HepG2 (cell line): ENCODE results near the gene NCKAP5L. TPM values are rescaled to one million over a fixed set of nuclear protein-coding genes. Genes with fewer than 3 reads are reported as not detected.

Source experiments
- ATAC-seq: fragments of 200-7000 bp; cut with Tn5 transposase; 3 replicates; pipeline ENCODE4 v1.9.1; 2020; ENCODE audit warnings: mild to moderate bottlenecking, moderate library complexity
- BruUV-seq: library from RNA; stranded (reverse); fragments of 400-500 nt; replicated peaks from 2 replicates; lab custom pipeline; 2021; lab: Mats Ljungman, UMichigan
- CTCF ChIA-PET: fragments of 300-600 bp; formaldehyde crosslinking; extraction: SDS; loops from one replicate; lab custom pipeline; 2021; ENCODE audit warnings: low total read pairs, inconsistent platforms, low intra/inter-chr PET ratio; lab: Yijun Ruan, JAX
- POLR2A ChIA-PET: fragments of 350-600 bp; sonication (Branson Sonifier 250); formaldehyde crosslinking; loops from one replicate; lab custom pipeline; 2020; ENCODE audit warnings: antibody characterized with exemption, inconsistent platforms; lab: Yijun Ruan, JAX
- DNase-seq: peaks from one replicate; pipeline ENCODE4 v3.0.0-alpha.2; 2015; ENCODE audit warnings: low spot score
- FAIRE-seq: peaks from 3 replicates; lab custom pipeline; 2011; peaks lifted over from hg19 to GRCh38; lab: Jason Lieb, UNC
- H2AFZ ChIP-seq: one replicate; pipeline ENCODE4 v1.6.1; 2011; ENCODE audit warnings: low read length, inconsistent platforms
- H3K27ac ChIP-seq: fragments of 300-600 bp; 3 replicates; pipeline ENCODE4 v1.8.0; 2011; ENCODE audit warnings: mixed run types, mild to moderate bottlenecking, mixed read lengths, low read length, inconsistent platforms; ENCODE audit not compliant: insufficient read depth; ENCODE audit errors: extremely low read length
- H3K27me3 ChIP-seq, 2 experiments: fragments of 200-600 bp in 1 of 2; 2 replicates in 1 of 2; 3 replicates in 1 of 2; pipeline versions ENCODE4 v1.6.0 to v1.8.0; 2011; ENCODE audit warnings: low read length in 2 of 2, mild to moderate bottlenecking in 2 of 2, moderate library complexity in 2 of 2, inconsistent platforms in 1 of 2; ENCODE audit not compliant: insufficient read depth in 2 of 2, control insufficient read depth in 1 of 2
- H3K36me3 ChIP-seq, 2 experiments: fragments of 200-600 bp in 1 of 2; replicated peaks in 1 of 2; 2 replicates in 1 of 2; 3 replicates in 1 of 2; pipeline versions ENCODE4 v1.5.1 to v1.8.0; 2011; ENCODE audit warnings: low read length in 2 of 2, inconsistent platforms in 1 of 2; ENCODE audit not compliant: insufficient read depth in 2 of 2, control insufficient read depth in 1 of 2
- H3K4me1 ChIP-seq: 2 replicates; pipeline ENCODE4 v1.5.1; 2012; ENCODE audit warnings: low read length, inconsistent platforms; ENCODE audit not compliant: insufficient read depth
- H3K4me2 ChIP-seq: 2 replicates; pipeline ENCODE4 v1.6.0; 2011; ENCODE audit warnings: low read depth, low read length, inconsistent platforms
- H3K4me3 ChIP-seq, 3 experiments: fragments of 200-600 bp in 1 of 3; sonication (generic), shearing (Covaris generic) in 1 of 3; replicated peaks in 1 of 3; 2 replicates each; pipeline ENCODE4 v1.5.1; 2011 to 2016; ENCODE audit warnings: low read length in 3 of 3, inconsistent platforms in 2 of 3, low read depth in 2 of 3, mild to moderate bottlenecking in 2 of 3, control low read depth in 1 of 3, mixed read lengths in 1 of 3; ENCODE audit not compliant: insufficient read depth in 1 of 3
- H3K79me2 ChIP-seq: one replicate; pipeline ENCODE4 v1.6.1; 2011; ENCODE audit warnings: low read length, inconsistent platforms; ENCODE audit not compliant: insufficient read depth
- H3K9ac ChIP-seq: 2 replicates; pipeline ENCODE4 v1.6.0; 2011; ENCODE audit warnings: mild to moderate bottlenecking, low read depth, low read length, inconsistent platforms; ENCODE audit not compliant: insufficient read depth
- H3K9me3 ChIP-seq: 2 replicates; pipeline ENCODE4 v1.5.1; 2012; ENCODE audit warnings: mild to moderate bottlenecking, low read length
- H4K20me1 ChIP-seq: 2 replicates; pipeline ENCODE4 v1.6.0; 2011; ENCODE audit warnings: inconsistent platforms, mild to moderate bottlenecking, low read length, moderate library complexity; ENCODE audit not compliant: insufficient read depth
- EED ChIP-seq: sonication (generic); formaldehyde crosslinking; IDR thresholded peaks from 2 replicates; pipeline ENCODE4 v1.5.0; 2020; ENCODE audit warnings: mild to moderate bottlenecking, missing genetic modification reagents
- FOSL2 ChIP-seq: sonication (generic); formaldehyde crosslinking; IDR thresholded peaks from 2 replicates; pipeline ENCODE4 v1.4.0; 2020; ENCODE audit warnings: missing genetic modification reagents
- HDAC2 ChIP-seq: sonication (generic); formaldehyde crosslinking; IDR thresholded peaks from 2 replicates; pipeline ENCODE4 v1.4.0; 2020; ENCODE audit warnings: missing genetic modification reagents
- HDAC6 ChIP-seq: fragments of 200-600 bp; sonication (generic); IDR thresholded peaks from 2 replicates; pipeline ENCODE4 v1.7.0; 2017; ENCODE audit warnings: mild to moderate bottlenecking, antibody characterized with exemption, low read length, low read depth
- HES4 ChIP-seq: sonication (generic); formaldehyde crosslinking; IDR thresholded peaks from 2 replicates; pipeline ENCODE4 v1.9.0; 2021; ENCODE audit warnings: mild to moderate bottlenecking, missing genetic modification reagents, borderline replicate concordance
- MYC ChIP-seq: sonication (generic); formaldehyde crosslinking; IDR thresholded peaks from 2 replicates; pipeline ENCODE4 v1.9.0; 2021; ENCODE audit warnings: missing genetic modification reagents, borderline replicate concordance
- ZNF17 ChIP-seq: sonication (generic); formaldehyde crosslinking; IDR thresholded peaks from 2 replicates; pipeline ENCODE4 v1.5.0; 2020; ENCODE audit warnings: mild to moderate bottlenecking, missing genetic modification reagents
- ZNF253 ChIP-seq: sonication (generic); formaldehyde crosslinking; IDR thresholded peaks from 2 replicates; pipeline ENCODE4 v1.8.0; 2022; ENCODE audit warnings: mild to moderate bottlenecking, missing genetic modification reagents, borderline replicate concordance
- ZNF317 ChIP-seq: sonication (generic); formaldehyde crosslinking; IDR thresholded peaks from 2 replicates; pipeline ENCODE4 v1.5.0; 2020; ENCODE audit warnings: mild to moderate bottlenecking, missing genetic modification reagents
- ZNF335 ChIP-seq: sonication (generic); formaldehyde crosslinking; IDR thresholded peaks from 2 replicates; pipeline ENCODE4 v1.4.0; 2020; ENCODE audit warnings: missing genetic modification reagents
- ZNF451 ChIP-seq: sonication (generic); formaldehyde crosslinking; IDR thresholded peaks from 2 replicates; pipeline ENCODE4 v1.5.0; 2020; ENCODE audit warnings: mild to moderate bottlenecking, missing genetic modification reagents
- ZNF569 ChIP-seq: sonication (generic); formaldehyde crosslinking; IDR thresholded peaks from 2 replicates; pipeline ENCODE4 v1.5.0; 2020; ENCODE audit warnings: mild to moderate bottlenecking, missing genetic modification reagents, moderate library complexity, borderline replicate concordance
- ZNF570 ChIP-seq: sonication (generic); formaldehyde crosslinking; IDR thresholded peaks from 2 replicates; pipeline ENCODE4 v1.4.0; 2020; ENCODE audit warnings: mild to moderate bottlenecking, missing genetic modification reagents, borderline replicate concordance
- ZNF607 ChIP-seq: sonication (generic); formaldehyde crosslinking; IDR thresholded peaks from 2 replicates; pipeline ENCODE4 v1.5.1; 2020; ENCODE audit warnings: missing genetic modification reagents, mild to moderate bottlenecking, borderline replicate concordance
- ZNF7 ChIP-seq: IDR thresholded peaks from 2 replicates; pipeline ENCODE4 v1.6.1; 2016; ENCODE audit warnings: missing biosample characterization, missing genetic modification reagents
- ZNF879 ChIP-seq: sonication (generic); formaldehyde crosslinking; IDR thresholded peaks from 2 replicates; pipeline ENCODE4 v1.8.1; 2023; ENCODE audit warnings: missing genetic modification reagents
- WGBS: methylation state at CpG from one replicate; pipeline ENCODE4 v1.1.6; 2017; ENCODE audit warnings: low lambda C conversion rate; 5-methylcytosine and 5-hydroxymethylcytosine counted together
- in situ Hi-C: cut with HindIII; loops from 2 replicates; pipeline ENCODE4 v1.10.0; 2017; ENCODE audit warnings: low pct_unique_long_range_greater_than_20kb; ENCODE audit not compliant: extremely low pct_ligation_motif_present
- intact Hi-C: fragments of 100-400 bp; cut with micrococcal nuclease; formaldehyde crosslinking; loops from one replicate; pipeline ENCODE4 v1.10.0; 2022; ENCODE audit not compliant: unreplicated experiment
- polyA plus RNA-seq, 8 experiments: library from polyadenylated mRNA; depleted of rRNA in 3 of 8; stranded (reverse) in 7 of 8; unstranded in 1 of 8; fragments of >200 nt; fragmentation: Illumina TruSeq in 4 of 8; extraction: Trizol in 4 of 8; gene quantifications; 2 replicates each; pipeline versions ENCODE4 v1.2.1 to v1.2.3, GENCODE V29; 2011 to 2016; ENCODE audit warnings: low read depth in 4 of 8, missing spikeins in 1 of 8, mixed read lengths in 1 of 8; ENCODE audit not compliant: insufficient read depth in 1 of 8
- total RNA-seq, 5 experiments: library from RNA; depleted of rRNA; stranded (reverse); fragments of >200 nt; fragmentation: Illumina TruSeq; extraction: Trizol; gene quantifications; 2 replicates each; pipeline ENCODE4 v1.2.3, GENCODE V29; 2016; ENCODE audit warnings: low read depth in 1 of 5
- TF ChIP-seq, protein P1 (sequence below): sonication (generic); formaldehyde crosslinking; IDR thresholded peaks from 2 replicates; pipeline ENCODE4 v1.4.0; 2020; ENCODE audit warnings: missing genetic modification reagents; ENCODE audit errors: not compliant biosample characterization
- TF ChIP-seq, protein P2 (sequence below): sonication (generic); formaldehyde crosslinking; IDR thresholded peaks from 2 replicates; pipeline ENCODE4 v1.4.0; 2020; ENCODE audit warnings: missing genetic modification reagents, borderline replicate concordance

The NCKAP5L gene
- total and polyA plus RNA-seq, 2 of the 13 experiments (the other 11 are each of a cell fraction or from before 2014, with no cell fraction given): 4.1 to 9.0 TPM

DNA sequence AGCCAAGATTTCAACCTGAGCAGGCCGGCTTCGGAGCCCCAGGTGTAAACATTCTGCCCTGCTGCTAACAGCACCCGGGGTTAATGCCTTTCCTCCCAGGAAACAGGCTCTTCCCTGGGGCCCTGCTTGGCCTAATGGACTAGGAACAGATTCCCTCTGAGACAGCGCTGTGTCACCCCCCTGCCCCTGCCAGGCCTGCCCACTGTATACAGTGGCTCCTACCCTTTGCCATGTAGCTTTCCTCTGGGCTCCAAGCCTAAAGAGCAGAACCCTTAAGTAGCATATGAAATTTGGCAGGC is 43.0 kb upstream of the NCKAP5L start:
- 43% methylated on average over 4 of the region's 4 CpGs for WGBS
- FAIRE-seq (no peak), DNase-seq (no peak), ATAC-seq (no peak)
- Histone ChIP-seq H3K4me2 (no peak overlapping the region), H3K9ac (no peak overlapping the region), H3K27ac (no peak overlapping the region), H3K36me3 (no peaks in the 10 kb centered on the region), H2AFZ (no peak overlapping the region), H3K79me2 (no peaks in the 10 kb centered on the region), H3K9me3 (no peaks in the 10 kb centered on the region), H3K4me1 (peaks cover 26% of the 10 kb centered on the region), H4K20me1 (no peaks in the 10 kb centered on the region), H3K4me3 (no peak overlapping the region), H3K27me3 (peaks cover 2 to 41% of the 10 kb centered on the region in 2 experiments; a peak in 3 of 5 replicates)
- ChIA-PET CTCF (no interaction called here), POLR2A (no interaction called here)
- intact Hi-C loops: no loop called here
- in situ Hi-C loops: no loop called here
- no peak for TF ChIP-seq HDAC2
- no peak for TF ChIP-seq EED (CRISPR knock-in tag)
- TF ChIP-seq ZNF335 (CRISPR knock-in tag): no peak
- TF ChIP-seq, protein P1, sequence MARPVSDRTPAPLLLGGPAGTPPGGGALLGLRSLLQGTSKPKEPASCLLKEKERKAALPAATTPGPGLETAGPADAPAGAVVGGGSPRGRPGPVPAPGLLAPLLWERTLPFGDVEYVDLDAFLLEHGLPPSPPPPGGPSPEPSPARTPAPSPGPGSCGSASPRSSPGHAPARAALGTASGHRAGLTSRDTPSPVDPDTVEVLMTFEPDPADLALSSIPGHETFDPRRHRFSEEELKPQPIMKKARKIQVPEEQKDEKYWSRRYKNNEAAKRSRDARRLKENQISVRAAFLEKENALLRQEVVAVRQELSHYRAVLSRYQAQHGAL: no peak
- TF ChIP-seq ZNF879: no peak
- no peak for TF ChIP-seq ZNF317 (CRISPR knock-in tag)
- TF ChIP-seq ZNF7 (CRISPR knock-in tag): no peak
- TF ChIP-seq ZNF253 (CRISPR knock-in tag): no peak
- TF ChIP-seq, protein P2, sequence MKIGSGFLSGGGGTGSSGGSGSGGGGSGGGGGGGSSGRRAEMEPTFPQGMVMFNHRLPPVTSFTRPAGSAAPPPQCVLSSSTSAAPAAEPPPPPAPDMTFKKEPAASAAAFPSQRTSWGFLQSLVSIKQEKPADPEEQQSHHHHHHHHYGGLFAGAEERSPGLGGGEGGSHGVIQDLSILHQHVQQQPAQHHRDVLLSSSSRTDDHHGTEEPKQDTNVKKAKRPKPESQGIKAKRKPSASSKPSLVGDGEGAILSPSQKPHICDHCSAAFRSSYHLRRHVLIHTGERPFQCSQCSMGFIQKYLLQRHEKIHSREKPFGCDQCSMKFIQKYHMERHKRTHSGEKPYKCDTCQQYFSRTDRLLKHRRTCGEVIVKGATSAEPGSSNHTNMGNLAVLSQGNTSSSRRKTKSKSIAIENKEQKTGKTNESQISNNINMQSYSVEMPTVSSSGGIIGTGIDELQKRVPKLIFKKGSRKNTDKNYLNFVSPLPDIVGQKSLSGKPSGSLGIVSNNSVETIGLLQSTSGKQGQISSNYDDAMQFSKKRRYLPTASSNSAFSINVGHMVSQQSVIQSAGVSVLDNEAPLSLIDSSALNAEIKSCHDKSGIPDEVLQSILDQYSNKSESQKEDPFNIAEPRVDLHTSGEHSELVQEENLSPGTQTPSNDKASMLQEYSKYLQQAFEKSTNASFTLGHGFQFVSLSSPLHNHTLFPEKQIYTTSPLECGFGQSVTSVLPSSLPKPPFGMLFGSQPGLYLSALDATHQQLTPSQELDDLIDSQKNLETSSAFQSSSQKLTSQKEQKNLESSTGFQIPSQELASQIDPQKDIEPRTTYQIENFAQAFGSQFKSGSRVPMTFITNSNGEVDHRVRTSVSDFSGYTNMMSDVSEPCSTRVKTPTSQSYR (CRISPR knock-in tag): no peak
- no peak for TF ChIP-seq ZNF570 (CRISPR knock-in tag)
- TF ChIP-seq MYC: no peak
- no peak for TF ChIP-seq FOSL2 (CRISPR knock-in tag)
- no peak for TF ChIP-seq ZNF17 (CRISPR knock-in tag)
- TF ChIP-seq ZNF569 (CRISPR knock-in tag): no peak
- no peak for TF ChIP-seq HDAC6
- no peak for TF ChIP-seq ZNF451
- TF ChIP-seq HES4 (CRISPR knock-in tag): no peak
- TF ChIP-seq ZNF607 (CRISPR knock-in tag): no peak
- no TSS peak for BruUV-seq
